Lower lobe of right lung (tissue), 2 donors: ENCODE results near the gene JHY. TPM values are rescaled to one million over a fixed set of nuclear protein-coding genes. Genes with fewer than 3 reads are reported as not detected.

Source experiments
- ATAC-seq, 2 donors: fragments of 200-7000 bp; cut with Tn5 transposase; one replicate each; pipeline ENCODE4 v1.9.1; 2020 to 2022; ENCODE audit warnings: mild to moderate bottlenecking in 2 of 2, moderate library complexity in 2 of 2
- DNase-seq: peaks from one replicate; pipeline ENCODE4 v3.0.0-alpha.2; 2020
- H3K27ac ChIP-seq: fragments of 200-600 bp; one replicate; pipeline ENCODE4 v1.8.0; 2022
- H3K27me3 ChIP-seq: fragments of 200-600 bp; one replicate; pipeline ENCODE4 v1.8.0; 2022; ENCODE audit warnings: low read depth
- H3K36me3 ChIP-seq: fragments of 200-600 bp; one replicate; pipeline ENCODE4 v1.8.0; 2022; ENCODE audit warnings: mild to moderate bottlenecking
- H3K4me1 ChIP-seq: fragments of 200-600 bp; one replicate; pipeline ENCODE4 v1.8.0; 2022
- H3K4me3 ChIP-seq: fragments of 200-600 bp; one replicate; pipeline ENCODE4 v1.8.0; 2022; ENCODE audit warnings: mild to moderate bottlenecking
- H3K9me3 ChIP-seq: fragments of 200-600 bp; one replicate; pipeline ENCODE4 v1.8.0; 2022
- CTCF ChIP-seq: fragments of 200-600 bp; IDR thresholded peaks from one replicate; pipeline ENCODE4 v1.8.0; 2022; ENCODE audit warnings: antibody characterized with exemption, mild to moderate bottlenecking
- intact Hi-C: fragments of 100-400 bp; cut with DNase I; formaldehyde crosslinking; loops from one replicate; pipeline ENCODE4 v1.11.0; 2022
- total RNA-seq: library from RNA; stranded (reverse); fragmentation: NEBNext Ultra II Directional; extraction: Animal tissue kit (Norgen Biotek cat#: 25700); gene quantifications from one replicate; pipeline ENCODE4 v1.2.1, GENCODE V29; 2021
- donor health status: DM: no; HTN: yes; CAD: no; lungs with severe emphysema.

Gene JHY
- total RNA-seq, 1 donor from 2014 or later: 10.4 TPM

- intact Hi-C loops: no loop called here
- no peak for ATAC-seq
- H3K9me3 ChIP-seq: no peaks in the 10 kb centered on the region
- H3K4me1 ChIP-seq: no peaks in the 10 kb centered on the region
- no peaks in the 10 kb centered on the region for H3K27me3 ChIP-seq
- peaks cover 5% of the 10 kb centered on the region for H3K36me3 ChIP-seq
- TF ChIP-seq CTCF: no peak
- no peak overlapping the region for H3K4me3 ChIP-seq
- DNase-seq: no peak
- H3K27ac ChIP-seq: no peak overlapping the region
Measured at GRCh38 chr11:122938557-122938956, 56.0 kb downstream of the JHY start.

DNA sequence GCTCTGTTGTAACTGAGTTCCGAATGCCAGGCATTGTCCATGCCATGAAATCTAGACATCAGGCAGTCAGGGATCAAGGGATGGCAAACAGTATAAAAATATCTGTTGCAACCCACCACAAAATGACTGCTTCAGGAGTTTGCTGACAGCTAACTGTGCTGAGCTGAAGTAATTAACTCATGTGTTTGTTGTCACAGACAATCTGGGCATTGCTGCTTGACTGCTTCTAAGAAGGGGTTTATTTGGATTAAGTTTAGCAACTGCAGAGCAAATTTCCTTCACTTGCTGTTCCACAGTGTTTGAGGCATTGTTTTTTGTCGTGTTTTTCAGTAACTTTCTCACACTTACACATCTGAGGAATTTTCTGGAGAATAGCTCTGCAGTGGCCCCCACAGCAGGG is 68.7 kb downstream of the JHY start:
- DNase-seq (no peak), ATAC-seq (no peak)
- Histone ChIP-seq H3K9me3 (no peaks in the 10 kb centered on the region), H3K4me3 (no peak overlapping the region), H3K36me3 (peaks cover 17% of the 10 kb centered on the region), H3K27me3 (no peaks in the 10 kb centered on the region), H3K27ac (no peak overlapping the region), H3K4me1 (no peaks in the 10 kb centered on the region)
- no peak for TF ChIP-seq CTCF
- intact Hi-C loops: no loop called here

GRCh38 chr11:122954455-122954854 is 71.9 kb downstream of the JHY start:
- Histone ChIP-seq H3K4me1 (no peaks in the 10 kb centered on the region), H3K27me3 (no peaks in the 10 kb centered on the region), H3K27ac (no peak overlapping the region), H3K9me3 (no peaks in the 10 kb centered on the region), H3K36me3 (no peaks in the 10 kb centered on the region), H3K4me3 (no peak overlapping the region)
- intact Hi-C loops: no loop called here
- no peak for TF ChIP-seq CTCF
- ATAC-seq: no peak
- no peak for DNase-seq

- Histone ChIP-seq H3K4me1 (no peaks in the 10 kb centered on the region), H3K27ac (no peak overlapping the region), H3K4me3 (no peak overlapping the region), H3K27me3 (peaks cover 20% of the 10 kb centered on the region), H3K36me3 (no peaks in the 10 kb centered on the region), H3K9me3 (no peaks in the 10 kb centered on the region)
- ATAC-seq: no peak
- intact Hi-C loops: no loop called here
- DNase-seq: no peak
- TF ChIP-seq CTCF: no peak
Measured at GRCh38 chr11:122963961-122964360, 81.4 kb downstream of the JHY start.

GRCh38 chr11:122976061-122976733 is 93.6 kb downstream of the JHY start:
- peaks cover 94% of the 10 kb centered on the region for H3K27me3 ChIP-seq

More at GRCh38 chr11:122976061-122976733, 93.6 kb downstream of the JHY start:
- TF ChIP-seq CTCF: no peak
- intact Hi-C loops: no loop called here
- peaks cover 12% of the 10 kb centered on the region for H3K4me1 ChIP-seq
- H3K4me3 ChIP-seq: no peak overlapping the region
- ATAC-seq (no peak), DNase-seq (no peak)
- H3K9me3 ChIP-seq: no peaks in the 10 kb centered on the region
- no peaks in the 10 kb centered on the region for H3K36me3 ChIP-seq
- H3K27ac ChIP-seq: no peak overlapping the region
